Activated CD4-positive, alpha-beta T cell treated with anti-CD3 and anti-CD28 coated beads, Interleukin-10, Interleukin-2, amounts not matched to agents 100 ng/mL and 50 ng/mL, durations not matched to agents 16 hours and 8 hours (primary cell): ENCODE measurements around the gene SNX14.
"Not testable (repeated sequence)": the region's sequence is repeated elsewhere in the genome, so short reads cannot be mapped to it uniquely, and the experiment has no call there.

ENCODE experiments used
- DNase-seq: peaks from one replicate; pipeline ENCODE4 v3.0.0-alpha.2; 2020

Gene SNX14

DNA sequence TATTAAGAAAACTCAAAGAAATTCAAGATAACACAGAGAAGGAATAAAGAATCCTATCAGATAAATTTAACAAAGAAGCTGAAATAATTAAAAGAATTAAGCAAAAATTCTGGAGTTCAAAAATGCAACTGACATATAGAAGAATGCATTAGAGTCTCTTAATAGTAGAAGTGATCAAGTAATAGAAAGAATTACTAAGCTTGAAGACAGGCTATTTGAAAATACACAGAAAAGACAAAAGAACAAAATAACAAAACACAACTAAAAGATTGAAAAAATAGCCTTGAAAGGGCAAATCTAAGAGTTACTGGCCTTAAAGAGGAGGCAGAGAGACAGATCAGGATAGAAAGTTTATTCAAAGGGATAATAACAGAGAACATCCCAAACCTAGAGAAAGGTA is 12.1 kb downstream of the SNX14 start:
- DNase-seq, result no peak

DNA sequence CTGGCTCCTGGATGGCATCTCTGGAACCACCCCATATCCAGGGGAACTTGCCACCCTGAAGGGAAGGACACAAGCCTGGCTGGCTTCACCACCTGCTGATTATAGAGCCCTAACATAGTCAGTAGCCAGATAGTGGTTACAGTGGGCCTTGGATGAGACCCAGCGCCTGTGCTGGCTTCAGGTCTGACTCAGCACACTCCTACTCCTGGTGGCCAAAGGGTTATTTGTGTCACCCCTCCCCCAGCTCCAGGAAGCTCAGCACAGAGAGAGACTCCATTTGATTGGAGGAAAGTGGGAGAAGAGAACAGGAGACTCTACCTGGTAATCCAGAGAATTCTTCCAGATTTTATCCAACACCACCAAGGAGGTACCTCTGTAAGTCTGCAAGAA is 12.8 kb downstream of the SNX14 start:
- DNase-seq, result peak; percentile 34

DNA sequence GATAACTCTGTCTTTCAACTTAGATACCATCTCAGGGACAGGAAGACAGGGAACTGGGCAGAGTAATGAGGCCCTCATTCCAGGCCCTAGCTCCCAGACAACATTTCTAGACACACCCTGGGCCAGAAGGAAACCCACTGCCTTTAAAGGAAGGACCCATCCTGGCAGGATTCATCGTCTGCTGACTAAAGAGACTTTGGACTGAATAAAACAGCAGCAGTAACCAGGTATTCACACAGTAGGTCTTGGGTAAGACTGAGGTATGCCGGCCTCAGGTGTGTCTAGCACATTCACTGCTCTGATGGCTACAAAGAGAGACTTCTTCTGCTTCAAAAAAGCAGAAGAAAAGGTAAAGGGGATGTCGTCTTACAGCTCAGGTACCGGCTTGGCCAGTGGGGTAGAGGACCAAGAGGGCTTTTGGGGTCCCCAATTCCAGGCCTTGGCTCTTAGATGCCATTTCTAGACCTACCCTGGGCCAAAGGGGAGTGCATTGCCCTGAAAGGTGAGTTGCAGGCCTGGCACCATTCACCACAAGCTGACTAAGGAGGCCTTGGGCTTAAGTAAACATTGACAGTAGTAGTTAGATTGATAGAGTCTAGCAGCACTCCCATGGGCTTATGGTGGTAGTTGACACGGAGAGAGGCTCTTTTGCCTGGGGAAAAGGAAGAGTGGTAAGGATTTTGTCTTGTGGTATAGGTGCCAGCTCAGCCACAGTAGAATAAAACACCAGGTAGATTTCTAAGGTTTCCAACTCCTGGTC is 13.4 kb downstream of the SNX14 start:
- DNase-seq, result no peak

DNA sequence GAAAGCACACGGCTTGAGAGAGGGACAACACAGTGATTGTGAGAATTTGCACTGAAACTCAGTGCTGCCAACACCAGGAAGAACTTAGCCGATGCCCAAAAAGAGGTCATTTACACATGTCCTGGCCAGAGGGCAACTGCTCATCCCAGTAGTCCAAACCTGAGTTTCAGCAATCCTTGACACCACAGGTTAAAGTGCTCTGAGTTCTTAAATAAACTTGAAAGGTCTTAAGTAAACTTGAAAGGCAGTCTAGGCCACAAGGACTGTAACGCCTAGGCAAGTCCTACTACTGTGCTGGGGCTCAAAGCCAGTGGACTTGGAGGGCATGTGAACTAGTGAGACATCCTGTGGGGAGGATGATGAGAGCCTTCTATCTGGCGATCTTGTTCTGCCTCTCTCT is 14.1 kb downstream of the SNX14 start:
- no peak for DNase-seq

DNA sequence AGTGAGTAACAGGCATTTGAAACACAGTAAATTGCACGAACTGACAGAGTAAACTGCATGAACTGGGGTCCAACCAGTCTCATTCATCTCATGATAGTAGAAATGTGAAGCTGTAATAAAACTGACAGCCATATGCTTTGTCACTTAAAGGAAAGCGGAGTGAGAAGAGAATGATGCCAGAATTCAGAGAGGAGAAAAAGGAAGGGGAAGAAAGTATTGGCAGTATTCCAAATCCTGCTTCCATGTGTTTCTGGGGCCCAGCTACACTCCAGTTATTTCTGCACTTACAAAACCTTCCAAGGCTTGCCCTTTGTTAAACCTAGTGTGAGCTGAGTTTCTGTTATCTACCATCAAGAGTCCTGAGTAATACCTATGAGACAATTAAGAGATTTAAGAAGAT is 17.2 kb downstream of the SNX14 start:
- DNase-seq, result no peak

DNA sequence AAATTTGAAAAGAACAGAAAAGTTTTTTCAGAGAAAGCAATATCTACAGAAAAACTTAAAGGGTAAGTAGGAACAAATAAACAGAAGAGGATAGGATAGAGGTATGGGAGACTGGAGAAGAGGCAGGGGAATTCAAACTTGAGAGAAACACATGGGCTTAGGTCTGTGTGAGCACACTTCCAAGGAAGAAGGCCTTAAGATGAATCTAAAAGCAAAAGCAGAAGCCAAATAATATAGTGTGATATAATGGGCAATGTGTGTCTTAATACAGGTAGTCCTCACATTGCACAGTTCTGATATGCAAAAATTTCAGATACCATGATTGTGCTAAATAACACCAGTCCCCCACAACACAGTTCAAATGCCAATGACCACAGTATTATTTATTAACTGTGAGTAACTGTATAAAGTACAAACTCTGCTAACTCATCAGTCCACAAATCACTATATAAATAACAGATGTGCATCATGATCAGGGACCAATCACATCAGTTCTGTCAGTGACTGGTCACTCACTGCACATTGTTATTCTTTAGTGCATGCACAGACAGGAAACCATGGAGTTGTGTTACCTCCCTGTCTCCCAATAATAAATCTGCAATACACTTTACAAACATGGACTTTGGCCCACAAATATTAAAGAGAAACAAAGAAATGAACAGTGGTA is 18.6 kb downstream of the SNX14 start:
- DNase-seq, result no peak

DNA sequence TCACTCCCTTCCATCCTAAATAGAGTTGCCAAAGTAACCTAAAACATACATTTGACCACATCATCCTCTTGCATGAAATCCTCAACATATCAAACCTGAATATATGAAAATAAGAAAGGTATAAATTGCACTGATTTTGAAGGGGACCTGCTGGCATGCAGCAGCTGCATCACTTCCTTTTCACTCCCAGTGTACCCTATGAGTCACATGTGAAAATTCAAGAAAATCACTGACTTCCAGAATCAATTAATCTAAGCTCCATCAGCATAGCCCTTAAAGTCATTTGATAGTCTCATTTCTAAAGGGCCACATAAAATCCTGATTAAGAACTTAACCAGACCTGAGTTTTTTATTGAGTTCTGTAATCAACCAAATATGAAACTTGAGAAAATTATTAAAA is 24.3 kb downstream of the SNX14 start:
- DNase-seq, result no peak

DNA sequence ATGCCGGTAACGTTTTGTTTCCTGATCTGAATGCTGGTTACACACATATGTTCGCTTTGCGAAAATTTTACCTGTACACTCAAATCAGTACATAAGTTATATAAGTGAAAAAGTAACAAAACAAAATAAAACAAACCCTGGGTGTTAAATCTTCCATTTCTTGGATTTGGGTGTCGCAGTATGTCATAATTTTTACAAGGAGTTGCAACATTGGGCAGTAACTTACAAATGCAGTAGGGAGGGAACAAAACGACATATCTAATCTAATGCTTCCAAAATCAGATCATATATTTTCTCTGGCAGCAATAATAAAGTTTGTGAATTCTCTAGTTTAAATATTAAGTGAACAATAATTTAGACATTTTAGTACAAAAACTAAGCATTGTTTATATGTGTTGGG is 25.2 kb downstream of the SNX14 start:
- no peak for DNase-seq

DNA sequence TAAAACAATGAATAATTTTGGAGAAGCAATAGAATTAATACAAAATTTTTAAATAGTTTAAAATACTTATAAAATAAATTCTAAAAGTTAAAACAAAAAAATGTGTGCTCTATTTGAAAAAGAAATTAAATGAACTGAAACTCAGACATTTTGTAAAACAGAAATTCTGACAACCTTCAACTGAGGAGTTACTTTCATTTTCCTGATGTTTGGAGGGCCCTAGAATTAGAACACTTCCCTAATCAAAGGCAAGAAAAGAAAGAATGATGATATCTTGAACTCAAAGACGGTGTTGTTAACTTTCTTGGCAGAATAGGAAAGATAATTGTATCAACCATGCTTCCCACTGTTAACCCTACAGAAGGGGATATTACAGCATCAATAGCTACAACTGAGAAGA is 27.9 kb downstream of the SNX14 start:
- no peak for DNase-seq

DNA sequence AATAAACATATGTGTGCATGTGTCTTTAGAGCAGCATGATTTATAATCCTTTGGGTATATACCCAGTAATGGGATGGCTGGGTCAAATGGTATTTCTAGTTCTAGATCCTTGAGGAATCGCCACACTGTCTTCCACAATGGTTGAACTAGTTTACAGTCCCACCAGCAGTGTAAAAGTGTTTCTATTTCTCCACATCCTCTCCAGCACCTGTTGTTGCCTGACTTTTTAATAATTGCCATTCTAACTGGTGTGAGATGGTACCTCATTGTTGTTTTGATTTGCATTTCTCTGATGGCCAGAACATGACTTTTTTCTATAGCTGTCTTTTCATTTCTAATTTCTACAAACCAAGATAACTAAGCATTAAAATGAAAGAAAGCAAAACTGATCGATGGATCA is 29.4 kb downstream of the SNX14 start:
- DNase-seq, result not testable (repeated sequence)

DNA sequence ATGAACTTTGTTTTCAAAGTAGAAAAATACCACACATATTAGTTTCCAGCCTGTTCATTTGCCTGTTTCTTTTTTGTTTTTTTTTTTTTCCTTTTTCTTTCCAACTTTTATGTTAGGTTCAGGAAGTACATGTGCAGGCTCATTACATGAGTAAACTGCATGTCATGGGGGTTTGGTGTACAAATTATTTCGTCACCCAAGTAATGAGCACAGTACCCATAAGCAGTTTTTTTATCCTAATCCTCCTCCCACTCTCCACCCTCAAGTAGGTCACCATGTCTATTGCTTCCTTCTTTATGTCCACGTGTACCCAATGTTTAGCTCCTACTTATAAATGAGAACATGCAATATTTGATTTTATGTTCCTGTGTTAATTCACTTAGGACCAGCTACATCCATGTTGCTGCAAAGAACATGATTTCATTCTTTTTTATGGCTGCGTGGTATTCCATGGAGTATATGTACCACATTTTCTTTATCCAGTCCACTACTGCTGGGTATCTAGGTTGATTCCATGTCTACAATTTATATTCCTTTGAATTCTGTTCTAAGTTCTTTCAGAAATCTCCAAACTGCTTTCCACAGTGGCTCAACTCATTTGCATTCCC is 31.8 kb downstream of the SNX14 start:
- DNase-seq, result no peak

DNA sequence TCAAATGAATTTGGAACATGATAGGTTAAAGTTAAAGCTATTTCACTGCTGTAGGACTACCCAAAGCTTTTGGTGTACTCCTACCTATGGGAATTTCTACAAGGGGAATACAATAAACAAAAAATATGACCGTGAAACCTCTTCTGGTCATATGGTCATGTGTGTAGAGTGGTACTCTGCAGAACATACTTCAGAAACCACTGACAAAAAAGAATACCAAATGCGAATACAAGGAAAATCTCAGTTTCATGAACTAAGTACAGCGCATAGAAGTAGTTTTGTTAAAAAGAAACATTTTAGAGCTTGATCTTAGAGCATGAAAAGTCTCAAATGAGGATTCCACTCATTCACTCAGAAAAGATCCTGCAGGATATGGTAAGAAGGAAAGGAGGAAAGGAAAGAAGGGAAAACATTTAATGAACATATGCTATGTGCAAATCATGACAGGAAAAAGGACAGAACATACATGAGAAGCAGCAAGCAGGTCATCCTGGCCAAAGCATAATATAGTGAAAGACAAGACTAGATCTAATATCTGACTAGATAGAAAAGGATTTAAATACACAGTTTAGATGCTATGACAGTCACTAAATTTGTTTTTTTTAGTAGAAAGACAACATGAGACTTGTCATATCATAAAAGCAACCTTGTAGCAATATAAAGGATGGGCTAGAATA is 36.5 kb downstream of the SNX14 start:
- DNase-seq, result no peak

DNA sequence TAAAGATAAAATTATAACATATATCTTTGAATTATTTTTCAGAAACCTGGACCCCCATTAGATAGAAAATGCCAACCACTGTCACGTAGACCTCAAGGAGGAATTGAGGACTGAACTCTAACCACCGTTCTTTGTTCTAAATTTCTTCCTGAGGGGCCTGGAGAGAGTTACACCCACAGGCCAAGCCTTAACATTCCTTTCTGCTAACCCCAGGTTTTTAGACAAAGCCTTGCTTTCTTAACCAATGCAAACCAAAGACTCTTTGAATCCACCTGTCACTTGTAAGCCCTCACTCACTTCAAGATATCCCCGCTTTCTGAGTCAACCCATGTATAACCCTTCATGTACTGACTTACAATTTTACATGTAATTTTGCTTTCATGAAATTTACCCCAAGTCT is 41.0 kb downstream of the SNX14 start:
- no peak for DNase-seq

DNA sequence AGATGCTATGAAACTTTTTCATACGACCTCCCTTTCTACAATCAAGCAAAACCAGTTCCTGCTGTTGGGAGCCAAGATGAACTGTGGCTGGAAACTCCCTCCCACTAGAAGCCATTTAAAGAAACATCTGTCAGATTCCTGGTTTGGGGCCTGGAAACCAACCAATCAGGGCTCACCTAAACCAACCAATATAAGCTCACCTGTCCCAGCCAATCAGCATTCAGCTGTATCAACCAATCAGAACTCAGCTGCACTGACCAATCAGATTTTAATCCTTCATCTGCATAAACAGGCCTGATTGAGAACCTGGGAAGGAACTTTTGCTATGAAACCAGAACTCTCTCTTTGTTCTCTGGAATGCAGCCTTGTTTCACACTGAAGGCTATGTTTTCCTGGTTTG is 42.4 kb downstream of the SNX14 start:
- DNase-seq, result peak; percentile 9

DNA sequence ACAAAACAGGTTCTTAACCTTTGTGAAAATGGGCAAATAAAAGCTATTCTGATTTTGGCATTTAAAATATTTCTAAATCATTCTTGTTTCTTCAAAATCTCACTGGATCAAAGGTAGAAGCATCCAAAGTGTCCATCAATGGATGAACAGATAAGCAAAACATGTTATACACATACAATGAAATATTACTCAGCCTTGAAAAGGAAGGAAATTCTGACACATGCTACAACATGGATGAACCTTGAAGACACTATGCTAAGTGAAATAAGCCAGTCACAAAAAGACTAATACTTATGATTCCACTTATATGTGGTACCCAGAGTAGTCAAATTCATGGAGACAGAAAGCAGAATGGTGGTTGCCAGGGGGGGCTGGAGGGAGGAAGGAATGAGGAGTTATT is 45.9 kb downstream of the SNX14 start:
- DNase-seq, result no peak

DNA sequence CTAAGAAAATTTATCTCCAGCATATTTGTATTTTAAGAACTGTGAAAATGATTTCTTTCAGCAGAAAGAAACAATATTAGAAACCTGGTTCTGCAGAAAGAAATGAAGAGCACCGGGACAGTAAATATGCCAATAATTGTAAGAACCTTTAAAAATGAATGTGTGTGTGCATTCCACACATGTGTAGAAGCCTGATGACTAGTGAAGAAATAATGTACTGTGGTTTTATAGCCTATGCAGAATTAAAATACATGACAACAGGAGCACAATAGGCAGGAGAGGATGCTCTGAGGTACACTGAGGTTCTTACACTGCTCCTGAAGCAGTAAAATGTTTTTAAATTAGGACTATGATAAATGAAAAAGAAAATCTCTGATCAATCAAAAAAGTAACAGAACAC is 48.9 kb downstream of the SNX14 start:
- DNase-seq, result no peak

DNA sequence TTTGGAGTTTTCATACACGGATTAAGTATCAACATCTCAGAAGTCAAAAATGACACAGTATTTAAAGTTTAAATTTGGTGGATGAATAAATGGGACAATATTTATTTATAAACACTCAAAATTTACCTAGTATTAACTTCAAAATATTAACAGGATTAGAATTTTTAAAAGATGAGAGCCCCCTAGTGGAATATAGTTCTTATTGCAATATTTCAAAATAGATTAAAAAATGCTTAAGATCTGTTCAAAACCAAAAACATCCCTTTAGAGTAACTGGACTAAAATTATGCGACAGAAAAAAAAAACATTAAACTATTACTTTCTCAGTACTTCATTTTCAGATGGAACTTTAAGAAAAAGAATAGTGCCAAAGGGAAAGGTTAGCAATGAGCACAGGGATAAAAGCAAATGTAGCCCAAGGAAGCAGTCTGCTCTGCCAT is 56.6 kb downstream of the SNX14 start:
- DNase-seq, result no peak

DNA sequence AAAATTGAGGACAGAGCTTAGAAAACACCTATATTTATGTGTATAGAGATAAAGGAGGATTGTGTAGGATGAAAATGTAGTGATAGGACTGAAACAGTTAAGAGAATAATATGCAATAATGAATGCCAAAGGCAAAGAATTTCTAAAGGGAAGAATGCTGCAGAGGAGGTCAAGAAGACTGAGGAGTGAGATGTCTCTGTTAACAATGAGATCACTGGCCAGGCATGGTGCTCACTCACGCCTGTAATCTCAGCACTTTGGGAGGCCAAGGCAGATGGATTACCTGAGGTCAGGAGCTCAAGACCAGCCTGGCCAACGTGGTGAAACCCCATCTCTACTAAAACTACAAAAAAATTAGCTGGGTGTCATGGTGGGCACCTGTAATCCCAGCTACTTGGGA is 69.4 kb downstream of the SNX14 start:
- not testable (repeated sequence) for DNase-seq

DNA sequence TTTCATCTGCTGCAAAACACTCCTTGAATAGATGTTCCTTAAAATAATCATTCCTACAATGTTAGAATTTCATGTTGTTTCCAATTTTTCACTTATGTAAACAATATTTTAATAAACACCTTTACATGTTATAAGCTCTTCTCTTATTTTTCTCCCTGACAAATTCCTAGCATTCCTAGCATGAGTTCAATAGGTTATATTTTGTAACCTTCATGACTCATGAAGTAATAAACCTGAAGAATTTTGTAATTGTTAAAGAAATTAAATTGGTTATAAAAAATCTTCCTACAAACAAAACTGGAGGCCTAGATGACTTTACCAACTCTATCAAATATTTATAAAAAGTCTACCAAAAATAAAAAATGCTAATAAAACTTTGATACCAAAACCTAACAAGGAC is 77.5 kb downstream of the SNX14 start:
- DNase-seq, result no peak

DNA sequence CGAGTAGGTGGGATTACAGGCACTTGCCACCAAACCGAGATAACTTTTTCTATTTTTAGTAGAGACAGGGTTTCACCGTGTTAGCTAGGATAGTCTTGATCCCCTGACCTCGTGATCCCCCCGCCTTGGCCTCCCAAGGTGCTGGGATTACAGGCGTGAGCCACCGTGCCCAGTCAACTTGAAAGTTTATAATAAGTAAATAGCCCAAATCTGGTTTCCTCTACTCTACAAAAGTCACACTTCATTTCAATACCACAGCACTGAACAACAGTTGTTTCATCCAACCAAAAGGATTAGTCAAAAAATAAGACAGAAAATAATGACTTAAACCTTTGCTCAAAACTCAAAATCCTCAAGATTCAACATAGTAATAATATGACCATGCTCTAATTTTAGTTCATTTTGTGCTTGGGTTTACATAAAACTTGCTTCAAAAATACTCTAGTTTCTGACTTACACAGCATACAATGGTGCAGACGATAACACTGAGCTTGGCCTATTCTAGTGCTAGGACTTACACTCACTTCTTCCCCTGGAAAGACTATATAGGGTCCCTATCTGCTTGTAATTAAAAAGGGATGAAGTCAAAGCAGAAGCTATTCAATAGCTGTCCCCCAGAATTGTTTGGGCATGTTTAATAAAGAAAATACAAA is 87.1 kb downstream of the SNX14 start:
- peak; percentile 78 for DNase-seq

DNA sequence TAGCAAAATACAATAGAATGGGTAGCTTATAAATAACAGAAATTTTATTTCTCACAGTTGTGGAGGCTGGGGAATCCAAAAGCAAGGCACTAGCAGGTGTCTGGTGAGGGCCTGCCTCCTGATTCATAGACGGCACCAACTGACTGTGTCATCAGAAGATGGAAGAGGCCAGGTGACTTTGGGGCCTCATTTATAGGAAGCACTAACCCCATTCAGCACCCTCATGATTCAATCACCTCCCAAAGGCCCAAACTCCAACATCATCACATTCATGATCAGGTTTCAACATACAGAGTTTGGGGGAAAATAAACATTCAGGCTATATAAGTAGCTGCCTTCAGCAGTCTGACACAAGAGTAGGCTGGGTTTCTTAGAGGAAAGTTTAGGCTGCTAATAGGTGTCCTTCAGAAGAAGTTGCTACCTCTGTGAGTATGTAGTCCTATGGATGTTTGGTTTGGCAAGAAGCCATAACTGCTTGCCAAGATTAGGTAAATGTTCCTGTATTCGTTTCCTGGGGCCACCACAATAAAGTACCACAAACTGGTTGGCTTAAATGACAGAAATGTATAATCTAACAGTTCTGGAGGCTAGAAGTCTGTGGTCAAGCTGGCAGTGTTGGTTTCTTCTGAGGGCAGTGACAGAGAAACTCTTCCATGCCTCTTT is 94.9 kb downstream of the SNX14 start:
- DNase-seq, result peak; percentile 7

DNA sequence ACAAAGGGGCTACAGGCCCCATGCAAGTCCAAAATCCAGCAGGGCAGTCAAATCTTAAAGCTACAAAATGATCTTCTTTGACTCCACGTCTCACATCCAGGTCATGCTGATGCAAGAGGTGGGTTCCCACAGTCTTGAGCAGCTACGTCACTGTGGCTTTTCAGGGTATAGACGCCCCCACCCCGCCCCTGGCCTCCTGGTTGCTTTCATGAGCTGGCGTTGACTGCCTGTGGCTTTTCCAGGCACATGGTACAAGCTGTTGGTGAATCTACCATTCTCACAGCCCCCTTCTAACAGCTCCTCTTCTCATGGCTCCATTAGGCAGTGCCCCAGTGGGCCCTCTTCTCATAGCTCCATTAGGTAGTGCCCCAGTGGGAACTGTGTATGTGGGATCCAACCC is 96.8 kb downstream of the SNX14 start:
- no peak for DNase-seq
